K562 (cell line): ENCODE measurements around the gene ACYP2. TPM values are rescaled to one million over a fixed set of nuclear protein-coding genes. Genes with fewer than 3 reads are reported as not detected.

Source experiments
- ARID1B ChIP-seq: fragments of 450-650 bp; IDR thresholded peaks from 2 replicates; pipeline ENCODE4 v1.6.1; 2016; ENCODE audit warnings: antibody characterized with exemption, mild to moderate bottlenecking, inconsistent platforms
- CCNT2 ChIP-seq: IDR thresholded peaks from 2 replicates; pipeline ENCODE4 v1.6.1; 2011; ENCODE audit warnings: borderline replicate concordance, low read depth, mild to moderate bottlenecking, moderate library complexity, mixed read lengths, low read length; ENCODE audit not compliant: insufficient read length; ENCODE audit errors: extremely low read depth
- CREB1 ChIP-seq, 2 experiments: sonication (generic) in 1 of 2; formaldehyde crosslinking in 1 of 2; IDR thresholded peaks; 2 replicates each; pipeline versions ENCODE4 v1.6.1 to v1.8.0; 2012 to 2022; ENCODE audit warnings: inconsistent platforms in 1 of 2, mild to moderate bottlenecking in 1 of 2, missing genetic modification reagents in 1 of 2, moderate library complexity in 1 of 2
- DACH1 ChIP-seq: fragments of 450-650 bp; IDR thresholded peaks from 2 replicates; pipeline ENCODE4 v1.6.1; 2018; ENCODE audit not compliant: partially characterized antibody
- ESRRA ChIP-seq: fragments of 450-650 bp; IDR thresholded peaks from 2 replicates; pipeline ENCODE4 v1.6.1; 2014; ENCODE audit warnings: low read depth, mild to moderate bottlenecking, moderate library complexity, borderline replicate concordance
- FOXA3 ChIP-seq, 2 experiments: fragments of 450-650 bp in 1 of 2; sonication (generic) in 1 of 2; formaldehyde crosslinking; IDR thresholded peaks in 1 of 2; conservative IDR thresholded peaks in 1 of 2; 2 replicates each; pipeline versions ENCODE4 v1.4.0 to v1.8.0; 2020 to 2022; ENCODE audit warnings: mild to moderate bottlenecking in 2 of 2, missing genetic modification reagents in 1 of 2
- GMEB1 ChIP-seq: fragments of 250-450 bp; sonication (Bioruptor Pico); IDR thresholded peaks from 2 replicates; pipeline ENCODE4 v1.4.0; 2020; ENCODE audit warnings: mild to moderate bottlenecking
- HBP1 ChIP-seq: fragments of 450-650 bp; formaldehyde crosslinking; IDR thresholded peaks from 2 replicates; pipeline ENCODE4 v1.4.0; 2022; ENCODE audit warnings: missing genetic modification characterization
- HDAC2 ChIP-seq: fragments of 450-650 bp; IDR thresholded peaks from 2 replicates; pipeline ENCODE4 v1.6.1; 2016; ENCODE audit warnings: mild to moderate bottlenecking
- HIVEP1 ChIP-seq: fragments of 250-450 bp; sonication (Bioruptor Pico); IDR thresholded peaks from 2 replicates; pipeline ENCODE4 v1.4.0; 2020; ENCODE audit warnings: mild to moderate bottlenecking
- KLF16 ChIP-seq: IDR thresholded peaks from 2 replicates; pipeline ENCODE4 v1.6.1; 2016; ENCODE audit warnings: antibody characterized with exemption
- MEIS2 ChIP-seq: fragments of 450-650 bp; IDR thresholded peaks from 2 replicates; pipeline ENCODE4 v1.6.1; 2014; ENCODE audit warnings: mild to moderate bottlenecking; ENCODE audit not compliant: partially characterized antibody
- MTA1 ChIP-seq: fragments of 450-650 bp; IDR thresholded peaks from 2 replicates; pipeline ENCODE4 v1.6.1; 2017; ENCODE audit warnings: borderline replicate concordance
- NBN ChIP-seq: fragments of 450-650 bp; IDR thresholded peaks from 2 replicates; pipeline ENCODE4 v1.6.1; 2016; ENCODE audit warnings: low read depth, mild to moderate bottlenecking
- NCOR1 ChIP-seq: fragments of 450-650 bp; IDR thresholded peaks from 2 replicates; pipeline ENCODE4 v1.6.1; 2016; ENCODE audit warnings: mild to moderate bottlenecking, moderate library complexity
- NR2C2 ChIP-seq, 2 experiments: fragments of 200-800 bp in 1 of 2; sonication (Bioruptor generic) in 1 of 2; sonication (generic) in 1 of 2; formaldehyde crosslinking in 1 of 2; IDR thresholded peaks; 2 replicates each; pipeline versions ENCODE4 v1.6.1 to v1.8.0; 2016 to 2022; ENCODE audit warnings: mild to moderate bottlenecking in 1 of 2, missing compliant biosample characterization in 1 of 2, missing genetic modification characterization in 1 of 2, missing genetic modification reagents in 1 of 2
- POLR2A ChIP-seq: fragments of 450-650 bp; conservative IDR thresholded peaks from 2 replicates; pipeline ENCODE4 v1.6.1; 2016
- PREB ChIP-seq: sonication (generic); formaldehyde crosslinking; IDR thresholded peaks from 2 replicates; pipeline ENCODE4 v1.8.1; 2023; ENCODE audit warnings: mild to moderate bottlenecking, missing genetic modification reagents
- SPI1 ChIP-seq: IDR thresholded peaks from 2 replicates; pipeline ENCODE4 v1.6.1; 2011; ENCODE audit warnings: low read depth, low read length, control low read depth, borderline replicate concordance
- USF1 ChIP-seq: sonication (generic); formaldehyde crosslinking; IDR thresholded peaks from 2 replicates; pipeline ENCODE4 v1.9.0; 2022; ENCODE audit warnings: mild to moderate bottlenecking, missing genetic modification reagents
- ZSCAN29 ChIP-seq: fragments of 450-650 bp; IDR thresholded peaks from 2 replicates; pipeline ENCODE4 v1.6.1; 2017
- polyA plus RNA-seq, 8 experiments: library from polyadenylated mRNA; depleted of rRNA in 4 of 8; stranded (reverse) in 5 of 8; unstranded in 3 of 8; fragments of >200 nt; fragmentation: Nextera tagmentation in 2 of 8; fragmentation: Illumina TruSeq in 1 of 8; extraction: Ambion mirVana in 2 of 8; extraction: Trizol in 1 of 8; gene quantifications; 2 replicates each; pipeline versions ENCODE4 v1.2.1 to v1.2.3, GENCODE V29; 2011 to 2014; ENCODE audit warnings: inconsistent platforms in 1 of 8, missing spikeins in 1 of 8
- total RNA-seq, 7 experiments: library from RNA; depleted of rRNA in 6 of 7; stranded (reverse); fragments of >200 nt in 6 of 7; fragmentation: Illumina TruSeq in 2 of 7; extraction: Trizol in 2 of 7; gene quantifications; 2 replicates each; pipeline versions ENCODE4 v1.2.1 to v1.2.3, GENCODE V29; 2011 to 2021; ENCODE audit warnings: low replicate concordance in 1 of 7

The ACYP2 gene
- total and polyA plus RNA-seq, 9 of the 15 experiments (the other 6 are each of a cell fraction or from before 2014, with no cell fraction given), result 1.0 to 4.1 (median 2.0) TPM

- no peak for TF ChIP-seq POLR2A
- peak; percentile 96 for TF ChIP-seq NBN
- peak; percentile 31 for TF ChIP-seq CCNT2
- TF ChIP-seq NR2C2 (CRISPR knock-in tag; IDR thresholded peaks at IDR 0.05), result no peak
- peak; percentile 39; the same call in 1 of the 2 replicates for TF ChIP-seq NR2C2 (tag; IDR thresholded peaks at IDR 0.05)
- TF ChIP-seq ZSCAN29, result no peak
- TF ChIP-seq PREB (CRISPR knock-in tag), result no peak
- peak; percentile 87 for TF ChIP-seq KLF16
- TF ChIP-seq ESRRA, result peak; percentile 60; the same call in 1 of the 2 replicates
- no peak for TF ChIP-seq GMEB1
- peak; percentile 98 for TF ChIP-seq ARID1B
- TF ChIP-seq HIVEP1 (CRISPR knock-in tag), result no peak
- no peak for TF ChIP-seq HBP1 (CRISPR knock-in tag)
- TF ChIP-seq CREB1 (IDR thresholded peaks at IDR 0.05), result peak; percentile 61
- TF ChIP-seq CREB1 (CRISPR knock-in tag; IDR thresholded peaks at IDR 0.05), result peak; percentile 43; the same call in 1 of the 2 replicates
- 0 out of 2 replicates have a peak, but pooled peaks have one; percentile 42 for TF ChIP-seq MTA1
- TF ChIP-seq MEIS2, result peak; percentile 73
- peak; percentile 59 for TF ChIP-seq DACH1
- TF ChIP-seq NCOR1, result peak; percentile 95
- peak; percentile 100 for TF ChIP-seq SPI1
- TF ChIP-seq USF1, result no peak
- 0 out of 4 replicates have a peak, but pooled peaks of 1 of the 2 experiments have one; percentile 22 for TF ChIP-seq FOXA3 (CRISPR knock-in tag; conservative IDR thresholded peaks at IDR 0.05 in 1 of 2, IDR thresholded peaks at IDR 0.05 in 1 of 2)
- peak; percentile 79 for TF ChIP-seq HDAC2
These were observed 38.1 kb upstream of the ACYP2 start (continued) for GRCh38 chr2:54077088-54077900.
